ENCODE results near the gene ARHGAP15.

Gene ARHGAP15

GRCh38 chr2:143355870-143356269, 226.7 kb downstream of the ARHGAP15 start:
- no peak overlapping the region for H3K4me3 ChIP-seq (replicated peaks; ENCODE audit: insufficient read depth, low read length)
- H3K27me3 ChIP-seq (ENCODE audit: insufficient read depth, poor library complexity, severe bottlenecking) = no peaks in the 10 kb centered on the region
- no peak overlapping the region for H3K27ac ChIP-seq (replicated peaks)
- DNase-seq (ENCODE audit: low read depth in 1 of 2, low spot score in 1 of 2) = no peak
- TF ChIP-seq, protein P1, sequence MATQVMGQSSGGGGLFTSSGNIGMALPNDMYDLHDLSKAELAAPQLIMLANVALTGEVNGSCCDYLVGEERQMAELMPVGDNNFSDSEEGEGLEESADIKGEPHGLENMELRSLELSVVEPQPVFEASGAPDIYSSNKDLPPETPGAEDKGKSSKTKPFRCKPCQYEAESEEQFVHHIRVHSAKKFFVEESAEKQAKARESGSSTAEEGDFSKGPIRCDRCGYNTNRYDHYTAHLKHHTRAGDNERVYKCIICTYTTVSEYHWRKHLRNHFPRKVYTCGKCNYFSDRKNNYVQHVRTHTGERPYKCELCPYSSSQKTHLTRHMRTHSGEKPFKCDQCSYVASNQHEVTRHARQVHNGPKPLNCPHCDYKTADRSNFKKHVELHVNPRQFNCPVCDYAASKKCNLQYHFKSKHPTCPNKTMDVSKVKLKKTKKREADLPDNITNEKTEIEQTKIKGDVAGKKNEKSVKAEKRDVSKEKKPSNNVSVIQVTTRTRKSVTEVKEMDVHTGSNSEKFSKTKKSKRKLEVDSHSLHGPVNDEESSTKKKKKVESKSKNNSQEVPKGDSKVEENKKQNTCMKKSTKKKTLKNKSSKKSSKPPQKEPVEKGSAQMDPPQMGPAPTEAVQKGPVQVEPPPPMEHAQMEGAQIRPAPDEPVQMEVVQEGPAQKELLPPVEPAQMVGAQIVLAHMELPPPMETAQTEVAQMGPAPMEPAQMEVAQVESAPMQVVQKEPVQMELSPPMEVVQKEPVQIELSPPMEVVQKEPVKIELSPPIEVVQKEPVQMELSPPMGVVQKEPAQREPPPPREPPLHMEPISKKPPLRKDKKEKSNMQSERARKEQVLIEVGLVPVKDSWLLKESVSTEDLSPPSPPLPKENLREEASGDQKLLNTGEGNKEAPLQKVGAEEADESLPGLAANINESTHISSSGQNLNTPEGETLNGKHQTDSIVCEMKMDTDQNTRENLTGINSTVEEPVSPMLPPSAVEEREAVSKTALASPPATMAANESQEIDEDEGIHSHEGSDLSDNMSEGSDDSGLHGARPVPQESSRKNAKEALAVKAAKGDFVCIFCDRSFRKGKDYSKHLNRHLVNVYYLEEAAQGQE (IDR thresholded peaks at IDR 0.05; ENCODE audit: insufficient replicate concordance, low read depth) = no peak
- TF ChIP-seq SPI1 (IDR thresholded peaks at IDR 0.05; ENCODE audit: borderline replicate concordance, low read depth) (no peak), GABPA (IDR thresholded peaks at IDR 0.05; ENCODE audit: low read depth) (no peak), POLR2AphosphoS5 (IDR thresholded peaks at IDR 0.05; ENCODE audit: low read depth) (no peak)
- TF ChIP-seq, protein P2, sequence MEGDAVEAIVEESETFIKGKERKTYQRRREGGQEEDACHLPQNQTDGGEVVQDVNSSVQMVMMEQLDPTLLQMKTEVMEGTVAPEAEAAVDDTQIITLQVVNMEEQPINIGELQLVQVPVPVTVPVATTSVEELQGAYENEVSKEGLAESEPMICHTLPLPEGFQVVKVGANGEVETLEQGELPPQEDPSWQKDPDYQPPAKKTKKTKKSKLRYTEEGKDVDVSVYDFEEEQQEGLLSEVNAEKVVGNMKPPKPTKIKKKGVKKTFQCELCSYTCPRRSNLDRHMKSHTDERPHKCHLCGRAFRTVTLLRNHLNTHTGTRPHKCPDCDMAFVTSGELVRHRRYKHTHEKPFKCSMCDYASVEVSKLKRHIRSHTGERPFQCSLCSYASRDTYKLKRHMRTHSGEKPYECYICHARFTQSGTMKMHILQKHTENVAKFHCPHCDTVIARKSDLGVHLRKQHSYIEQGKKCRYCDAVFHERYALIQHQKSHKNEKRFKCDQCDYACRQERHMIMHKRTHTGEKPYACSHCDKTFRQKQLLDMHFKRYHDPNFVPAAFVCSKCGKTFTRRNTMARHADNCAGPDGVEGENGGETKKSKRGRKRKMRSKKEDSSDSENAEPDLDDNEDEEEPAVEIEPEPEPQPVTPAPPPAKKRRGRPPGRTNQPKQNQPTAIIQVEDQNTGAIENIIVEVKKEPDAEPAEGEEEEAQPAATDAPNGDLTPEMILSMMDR (IDR thresholded peaks at IDR 0.05; ENCODE audit: insufficient read depth, low read length) = no peak

DNA sequence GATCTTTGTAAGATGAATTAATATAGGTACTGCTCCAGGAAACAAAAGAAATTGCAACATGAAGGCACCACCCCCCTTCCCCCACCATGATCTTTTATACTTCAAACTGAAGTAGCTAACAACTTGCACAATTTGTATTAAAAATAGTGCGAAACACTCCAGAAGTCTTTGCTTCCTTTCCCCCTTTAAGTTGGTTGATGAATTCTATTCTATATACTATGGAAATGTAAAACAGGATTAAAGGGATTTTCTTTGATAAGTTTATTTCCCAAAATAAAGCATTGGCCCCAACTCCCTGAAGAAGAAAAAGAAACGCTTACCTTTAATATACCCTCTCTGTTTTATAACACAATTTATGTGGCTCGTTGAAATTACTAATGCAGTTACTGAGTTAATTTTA, 227.1 kb downstream of the ARHGAP15 start:
- Histone ChIP-seq H3K4me3 (replicated peaks; ENCODE audit: insufficient read depth, low read length) (no peak overlapping the region), H3K27ac (replicated peaks) (no peak overlapping the region), H3K27me3 (ENCODE audit: insufficient read depth, poor library complexity, severe bottlenecking) (no peaks in the 10 kb centered on the region)
- TF ChIP-seq, protein P1 (IDR thresholded peaks at IDR 0.05; ENCODE audit: insufficient replicate concordance, low read depth) = no peak
- TF ChIP-seq SPI1 (IDR thresholded peaks at IDR 0.05; ENCODE audit: borderline replicate concordance, low read depth) (no peak), POLR2AphosphoS5 (IDR thresholded peaks at IDR 0.05; ENCODE audit: low read depth) (no peak), GABPA (IDR thresholded peaks at IDR 0.05; ENCODE audit: low read depth) (no peak)
- TF ChIP-seq, protein P2 (IDR thresholded peaks at IDR 0.05; ENCODE audit: insufficient read depth, low read length) = no peak
- DNase-seq (ENCODE audit: low read depth in 1 of 2, low spot score in 1 of 2) = no peak

- Histone ChIP-seq H3K27ac (replicated peaks) (no peak overlapping the region), H3K4me3 (replicated peaks; ENCODE audit: insufficient read depth, low read length) (no peak overlapping the region), H3K27me3 (ENCODE audit: insufficient read depth, poor library complexity, severe bottlenecking) (no peaks in the 10 kb centered on the region)
- TF ChIP-seq POLR2AphosphoS5 (IDR thresholded peaks at IDR 0.05; ENCODE audit: low read depth) (no peak), GABPA (IDR thresholded peaks at IDR 0.05; ENCODE audit: low read depth) (no peak), SPI1 (IDR thresholded peaks at IDR 0.05; ENCODE audit: borderline replicate concordance, low read depth) (no peak)
- TF ChIP-seq, protein P2 (IDR thresholded peaks at IDR 0.05; ENCODE audit: insufficient read depth, low read length) = no peak
- TF ChIP-seq, protein P1 (IDR thresholded peaks at IDR 0.05; ENCODE audit: insufficient replicate concordance, low read depth) = no peak
- DNase-seq (ENCODE audit: low read depth in 1 of 2, low spot score in 1 of 2) = no peak
Observed at GRCh38 chr2:143356736-143357446, 227.7 kb downstream of the ARHGAP15 start.

Measured in HL-60 (cell line).